Gastrocnemius medialis (tissue), 4 donors: ENCODE results near the gene BRIP1. TPM values are rescaled to one million over a fixed set of nuclear protein-coding genes. Genes with fewer than 3 reads are reported as not detected.

Source experiments
- ATAC-seq, 2 donors: fragments of 150-250 bp; one replicate each; pipeline ENCODE4 v1.9.1; 2016
- DNase-seq, 2 donors: peaks; one replicate each; pipeline ENCODE4 v3.0.0-alpha.2; 2019
- H3K27ac ChIP-seq, 4 donors: fragments of 200-600 bp; sonication (generic); 1 replicate in 1 of 4; 2 replicates in 3 of 4; pipeline ENCODE4 v1.5.1; 2016 to 2018; ENCODE audit warnings: mild to moderate bottlenecking in 2 of 4, moderate library complexity in 1 of 4
- H3K27me3 ChIP-seq, 3 donors: fragments of 200-600 bp; sonication (generic) in 2 of 3; 1 replicate in 1 of 3; 2 replicates in 2 of 3; pipeline versions ENCODE4 v1.5.1 to v1.6.0; 2016 to 2019; ENCODE audit warnings: mild to moderate bottlenecking in 1 of 3, moderate library complexity in 1 of 3
- H3K36me3 ChIP-seq, 2 donors: fragments of 200-600 bp; sonication (generic) in 1 of 2; one replicate each; pipeline ENCODE4 v1.5.1; 2017 to 2018
- H3K4me1 ChIP-seq, 2 donors: fragments of 200-600 bp; sonication (generic) in 1 of 2; one replicate each; pipeline ENCODE4 v1.5.1; 2016 to 2017; ENCODE audit warnings: mild to moderate bottlenecking in 2 of 2
- H3K4me3 ChIP-seq, 4 donors: fragments of 200-600 bp; sonication (generic) in 3 of 4; 1 replicate in 1 of 4; 2 replicates in 3 of 4; pipeline ENCODE4 v1.5.1; 2016 to 2019; ENCODE audit warnings: mild to moderate bottlenecking in 2 of 4
- H3K9me3 ChIP-seq, 3 donors: fragments of 200-600 bp; sonication (generic) in 2 of 3; 1 replicate in 1 of 3; 2 replicates in 2 of 3; pipeline ENCODE4 v1.5.1; 2016 to 2019
- POLR2A ChIP-seq, 2 donors: fragments of 450-650 bp; IDR thresholded peaks; one replicate each; pipeline ENCODE4 v1.6.1; 2017; ENCODE audit warnings: antibody characterized with exemption in 2 of 2, mild to moderate bottlenecking in 2 of 2, moderate library complexity in 2 of 2
- in situ Hi-C, 4 donors: fragments of 200-750 bp; cut with MboI; loops; one replicate each; pipeline versions ENCODE4 v1.15.0 to v1.8.0; 2017; ENCODE audit warnings: low sequenced_read_pairs in 4 of 4
- intact Hi-C: fragments of 100-400 bp; cut with DNase I; formaldehyde crosslinking; loops from one replicate; pipeline ENCODE4 v1.15.1; 2023; ENCODE audit warnings: low total_unique reads
- total RNA-seq, 4 donors: library from RNA; depleted of rRNA; stranded (reverse); fragments of >200 nt; gene quantifications; one replicate each; pipeline versions ENCODE4 v1.1.0 to v1.2.3, GENCODE V29; 2016
- TF ChIP-seq, protein P1 (sequence below), 5 experiments: fragments of 450-650 bp in 3 of 5; fragments of 200-600 bp in 2 of 5; sonication (generic) in 2 of 5; IDR thresholded peaks in 4 of 5; conservative IDR thresholded peaks in 1 of 5; 1 replicate in 4 of 5; 2 replicates in 1 of 5; pipeline ENCODE4 v1.5.1; 2016 to 2019; ENCODE audit warnings: antibody characterized with exemption in 5 of 5, mild to moderate bottlenecking in 3 of 5, moderate library complexity in 3 of 5

The BRIP1 gene
- total RNA-seq, 4 donors from 2014 or later, result 0.09 to 0.13 TPM; not detected in 2

DNA sequence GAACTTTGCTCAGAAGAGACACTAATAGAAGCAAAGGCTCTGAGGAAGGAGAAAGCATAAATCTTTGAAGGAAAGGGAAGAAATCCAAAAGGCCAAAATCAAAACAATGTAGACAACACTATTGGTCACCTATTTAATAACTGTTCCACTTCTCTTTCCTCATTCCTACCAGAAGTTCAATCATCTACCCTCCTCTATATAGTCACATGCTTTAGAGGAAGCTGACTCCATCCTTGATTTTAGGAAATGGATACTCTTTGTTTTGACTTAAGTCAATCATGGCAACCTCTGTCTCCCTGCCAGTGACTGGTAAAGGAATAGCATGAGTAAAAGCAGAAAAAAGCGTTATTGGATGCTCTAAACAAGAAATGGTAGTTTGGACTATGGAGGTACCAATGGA is 7.3 kb downstream of the BRIP1 start:
- Histone ChIP-seq H3K27me3 (no peaks in the 10 kb centered on the region), H3K4me1 (no peaks in the 10 kb centered on the region), H3K36me3 (no peaks in the 10 kb centered on the region), H3K4me3 (no peak overlapping the region), H3K9me3 (no peaks in the 10 kb centered on the region), H3K27ac (no peak overlapping the region)
- DNase-seq, result no peak
- no peak for TF ChIP-seq POLR2A (IDR thresholded peaks at IDR 0.05)
- TF ChIP-seq, protein P1, sequence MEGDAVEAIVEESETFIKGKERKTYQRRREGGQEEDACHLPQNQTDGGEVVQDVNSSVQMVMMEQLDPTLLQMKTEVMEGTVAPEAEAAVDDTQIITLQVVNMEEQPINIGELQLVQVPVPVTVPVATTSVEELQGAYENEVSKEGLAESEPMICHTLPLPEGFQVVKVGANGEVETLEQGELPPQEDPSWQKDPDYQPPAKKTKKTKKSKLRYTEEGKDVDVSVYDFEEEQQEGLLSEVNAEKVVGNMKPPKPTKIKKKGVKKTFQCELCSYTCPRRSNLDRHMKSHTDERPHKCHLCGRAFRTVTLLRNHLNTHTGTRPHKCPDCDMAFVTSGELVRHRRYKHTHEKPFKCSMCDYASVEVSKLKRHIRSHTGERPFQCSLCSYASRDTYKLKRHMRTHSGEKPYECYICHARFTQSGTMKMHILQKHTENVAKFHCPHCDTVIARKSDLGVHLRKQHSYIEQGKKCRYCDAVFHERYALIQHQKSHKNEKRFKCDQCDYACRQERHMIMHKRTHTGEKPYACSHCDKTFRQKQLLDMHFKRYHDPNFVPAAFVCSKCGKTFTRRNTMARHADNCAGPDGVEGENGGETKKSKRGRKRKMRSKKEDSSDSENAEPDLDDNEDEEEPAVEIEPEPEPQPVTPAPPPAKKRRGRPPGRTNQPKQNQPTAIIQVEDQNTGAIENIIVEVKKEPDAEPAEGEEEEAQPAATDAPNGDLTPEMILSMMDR (IDR thresholded peaks at IDR 0.05 in 4 of 5, conservative IDR thresholded peaks at IDR 0.05 in 1 of 5), result no peak
- ATAC-seq, result no peak
- in situ Hi-C loops (no loop called here), intact Hi-C loops (no loop called here)

DNA sequence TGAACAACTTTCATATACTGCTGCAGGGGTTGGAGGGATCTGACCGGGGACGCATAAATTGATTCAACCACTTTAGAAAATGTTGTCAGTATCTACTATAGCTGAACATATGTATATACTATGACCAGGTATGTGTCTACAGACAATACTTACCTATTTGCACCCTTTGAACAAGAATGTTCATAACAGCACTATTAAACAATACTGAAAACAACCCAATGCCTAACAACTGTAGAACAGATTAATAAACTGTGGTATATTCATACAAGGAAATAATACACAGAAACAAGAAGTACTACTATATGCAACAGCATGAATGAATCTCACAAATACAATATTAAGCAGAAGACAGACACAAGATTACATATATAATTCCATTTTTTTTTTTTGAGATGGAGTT is 10.5 kb downstream of the BRIP1 start:
- no peak for ATAC-seq
- no peaks in the 10 kb centered on the region for H3K4me1 ChIP-seq
- no peaks in the 10 kb centered on the region for H3K9me3 ChIP-seq
- TF ChIP-seq, protein P1 (IDR thresholded peaks at IDR 0.05 in 4 of 5, conservative IDR thresholded peaks at IDR 0.05 in 1 of 5), result no peak
- no peak for TF ChIP-seq POLR2A (IDR thresholded peaks at IDR 0.05)
- intact Hi-C loops, result no loop called here
- in situ Hi-C loops, result no loop called here
- no peak for DNase-seq
- no peak overlapping the region for H3K4me3 ChIP-seq
- H3K36me3 ChIP-seq, result no peaks in the 10 kb centered on the region
- no peak overlapping the region for H3K27ac ChIP-seq
- H3K27me3 ChIP-seq, result no peaks in the 10 kb centered on the region

DNA sequence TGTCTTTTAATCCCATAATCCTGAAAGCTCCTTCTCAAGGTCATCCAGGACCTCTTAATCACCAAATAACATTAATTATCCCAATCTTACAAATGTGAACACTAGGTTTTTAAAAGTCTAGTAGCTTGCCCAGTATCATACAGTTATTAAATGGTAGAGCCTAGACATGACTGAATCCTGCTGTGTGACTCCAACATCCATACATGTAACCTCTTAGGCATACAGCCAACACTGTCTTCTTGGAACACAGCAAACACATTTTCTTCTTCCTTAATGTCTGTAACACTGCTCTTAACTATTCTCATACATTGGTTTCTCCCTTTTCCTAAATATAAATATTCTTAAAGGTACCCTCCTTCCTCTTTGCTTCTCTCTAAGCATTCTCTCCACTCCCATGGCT is 13.7 kb downstream of the BRIP1 start:
- in situ Hi-C loops, result loop anchor here in 3 of 4 donors (10.0 to 25.0 kb wide), 3 partner anchors 215 to 1137 kb away; no protein-coding TSS in a partner anchor

DNA sequence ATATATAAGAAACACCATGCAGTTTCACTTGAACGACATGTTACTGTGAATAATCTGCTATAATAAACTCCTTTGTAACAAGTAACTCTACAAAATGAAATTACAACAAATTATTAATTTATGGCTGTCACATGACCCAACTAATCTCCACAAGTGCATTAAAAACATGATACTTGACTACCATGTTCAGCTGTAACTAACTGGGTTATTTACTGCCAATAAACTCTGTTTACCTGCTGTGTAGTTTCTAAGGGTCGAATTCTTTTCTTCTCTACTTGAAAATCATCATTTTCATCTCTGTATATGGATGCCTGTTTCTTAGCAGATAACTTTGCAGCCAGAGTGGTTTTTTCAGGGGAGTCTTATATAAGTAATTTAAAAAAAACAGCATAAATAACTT is 14.4 kb downstream of the BRIP1 start:
- H3K9me3 ChIP-seq, result no peaks in the 10 kb centered on the region
- no peaks in the 10 kb centered on the region for H3K36me3 ChIP-seq
- no peak overlapping the region for H3K27ac ChIP-seq
- TF ChIP-seq POLR2A (IDR thresholded peaks at IDR 0.05), result no peak
- TF ChIP-seq, protein P1 (IDR thresholded peaks at IDR 0.05 in 4 of 5, conservative IDR thresholded peaks at IDR 0.05 in 1 of 5), result no peak
- in situ Hi-C loops (loop anchor here in 3 of 4 donors (10.0 to 25.0 kb wide), 3 partner anchors 214 to 1137 kb away; no protein-coding TSS in a partner anchor), intact Hi-C loops (no loop called here)
- no peak overlapping the region for H3K4me3 ChIP-seq
- H3K4me1 ChIP-seq, result no peaks in the 10 kb centered on the region
- ATAC-seq (no peak), DNase-seq (no peak)
- no peaks in the 10 kb centered on the region for H3K27me3 ChIP-seq

More for the DNA sequence above, 13.7 kb downstream of the BRIP1 start:
- Histone ChIP-seq H3K4me1 (no peaks in the 10 kb centered on the region), H3K9me3 (no peaks in the 10 kb centered on the region), H3K27me3 (no peaks in the 10 kb centered on the region), H3K4me3 (no peak overlapping the region), H3K27ac (no peak overlapping the region), H3K36me3 (no peaks in the 10 kb centered on the region)
- no peak for ATAC-seq
- no peak for DNase-seq
- intact Hi-C loops, result no loop called here
- TF ChIP-seq POLR2A (IDR thresholded peaks at IDR 0.05), result no peak
- TF ChIP-seq, protein P1 (IDR thresholded peaks at IDR 0.05 in 4 of 5, conservative IDR thresholded peaks at IDR 0.05 in 1 of 5), result no peak

DNA sequence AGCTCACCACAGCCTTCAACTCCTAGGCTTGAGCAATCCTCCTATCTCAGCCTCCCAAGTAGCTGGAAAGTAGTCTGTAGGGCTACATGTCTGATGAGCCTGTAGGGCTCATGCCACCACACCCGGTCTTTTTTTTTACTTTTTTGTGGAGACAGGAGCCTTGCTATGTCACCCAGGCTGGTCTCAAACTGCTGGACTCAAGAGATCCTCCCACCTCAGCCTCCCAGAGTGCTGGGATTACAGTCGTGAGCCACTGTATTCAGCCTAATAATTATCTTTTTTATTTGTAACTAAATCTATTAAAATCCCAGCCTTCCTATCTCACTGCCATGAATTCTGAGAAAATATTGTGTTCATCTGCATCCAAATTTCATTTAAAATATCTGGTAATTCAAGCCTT is 15.1 kb downstream of the BRIP1 start:
- DNase-seq (no peak), ATAC-seq (no peak)
- no peak overlapping the region for H3K27ac ChIP-seq
- TF ChIP-seq, protein P1 (IDR thresholded peaks at IDR 0.05 in 4 of 5, conservative IDR thresholded peaks at IDR 0.05 in 1 of 5), result no peak
- no peak for TF ChIP-seq POLR2A (IDR thresholded peaks at IDR 0.05)
- no peaks in the 10 kb centered on the region for H3K4me1 ChIP-seq
- H3K4me3 ChIP-seq, result no peak overlapping the region
- in situ Hi-C loops (loop anchor here in 3 of 4 donors (10.0 to 25.0 kb wide), 3 partner anchors 213 to 1136 kb away; no protein-coding TSS in a partner anchor), intact Hi-C loops (no loop called here)
- H3K36me3 ChIP-seq, result no peaks in the 10 kb centered on the region
- H3K9me3 ChIP-seq, result no peaks in the 10 kb centered on the region
- H3K27me3 ChIP-seq, result no peaks in the 10 kb centered on the region
